Right lobe of liver (tissue), 4 donors: ENCODE results near the gene LRRC32.
"Not testable (repeated sequence)": the region's sequence is repeated elsewhere in the genome, so short reads cannot be mapped to it uniquely, and the experiment has no call there.

Experiments used
- CTCF ChIP-seq, 4 donors: fragments of 200-600 bp in 3 of 4; fragments of 450-650 bp in 1 of 4; IDR thresholded peaks; one replicate each; pipeline versions ENCODE4 v1.5.1 to v1.8.0; 2016 to 2022; ENCODE audit warnings: antibody characterized with exemption in 4 of 4, mild to moderate bottlenecking in 2 of 4
- POLR2A ChIP-seq: fragments of 450-650 bp; IDR thresholded peaks from one replicate; pipeline ENCODE4 v1.6.1; 2017; ENCODE audit warnings: antibody characterized with exemption, mild to moderate bottlenecking
- donor health status: DM: no; HTN: no; CAD: no.
- donor health status: DM: no; HTN: no; CAD: no.
- donor health status: DM: no; HTN: yes; CAD: no.

GRCh38 chr11:76608228-76608627 lies 62.3 kb downstream of the LRRC32 start:
- not testable (repeated sequence) for TF ChIP-seq CTCF (IDR thresholded peaks at IDR 0.05); POLR2A
